OCI-LY7 (cell line): ENCODE data around the gene NDNF. TPM values are rescaled to one million over a fixed set of nuclear protein-coding genes. Genes with fewer than 3 reads are reported as not detected.

Source experiments
- BruUV-seq: library from RNA; stranded (reverse); fragments of 400-500 nt; replicated peaks from 2 replicates; lab custom pipeline; 2021; lab: Mats Ljungman, UMichigan
- CTCF ChIA-PET: fragments of 300-600 bp; sonication (Branson Sonifier 250); formaldehyde crosslinking; loops from one replicate; lab custom pipeline; 2022; ENCODE audit warnings: antibody characterized with exemption; ENCODE audit not compliant: unreplicated experiment; lab: Charles Lee
- POLR2A ChIA-PET: fragments of 300-600 bp; sonication (Branson Sonifier 250); formaldehyde crosslinking; loops from one replicate; lab custom pipeline; 2022; ENCODE audit warnings: antibody characterized with exemption; lab: Charles Lee
- DNase-seq: peaks from one replicate; pipeline ENCODE4 v3.0.0-alpha.2; 2015; ENCODE audit warnings: low spot score
- H2AFZ ChIP-seq: fragments of 200-600 bp; sonication (generic), shearing (Covaris generic); 2 replicates; pipeline ENCODE4 v1.6.1; 2014; ENCODE audit warnings: mild to moderate bottlenecking, antibody characterized with exemption, low read length, moderate library complexity
- H3K27ac ChIP-seq: fragments of 200-600 bp; sonication (generic); 2 replicates; pipeline ENCODE4 v1.5.1; 2014; ENCODE audit warnings: mixed run types, low read depth, mild to moderate bottlenecking, moderate library complexity, low read length, inconsistent platforms; ENCODE audit not compliant: poor library complexity, severe bottlenecking
- H3K36me3 ChIP-seq: fragments of 200-600 bp; sonication (generic); 2 replicates; pipeline ENCODE4 v1.6.1; 2014; ENCODE audit warnings: mild to moderate bottlenecking, antibody characterized with exemption, low read length, moderate library complexity, mixed read lengths; ENCODE audit not compliant: insufficient read depth
- H3K4me1 ChIP-seq: fragments of 200-600 bp; sonication (generic); 2 replicates; pipeline ENCODE4 v1.5.1; 2014; ENCODE audit warnings: mild to moderate bottlenecking, low read length; ENCODE audit not compliant: insufficient read depth, poor library complexity, severe bottlenecking
- H3K4me2 ChIP-seq: fragments of 200-600 bp; sonication (generic); 2 replicates; pipeline ENCODE4 v1.6.1; 2014; ENCODE audit warnings: mild to moderate bottlenecking, low read length
- H3K4me3 ChIP-seq: fragments of 200-600 bp; sonication (generic); 2 replicates; pipeline ENCODE4 v1.5.1; 2014; ENCODE audit warnings: mild to moderate bottlenecking, low read depth, low read length; ENCODE audit not compliant: poor library complexity, severe bottlenecking
- H3K79me2 ChIP-seq: fragments of 200-600 bp; sonication (generic); 2 replicates; pipeline ENCODE4 v1.6.1; 2016; ENCODE audit warnings: low read depth, mild to moderate bottlenecking, low read length, moderate library complexity, mixed read lengths; ENCODE audit not compliant: insufficient read depth
- H3K9me2 ChIP-seq: fragments of 200-600 bp; sonication (generic); 2 replicates; pipeline ENCODE4 v1.6.1; 2016; ENCODE audit warnings: mild to moderate bottlenecking, low read length, mixed read lengths; ENCODE audit not compliant: insufficient read depth
- H3K9me3 ChIP-seq: fragments of 200-600 bp; sonication (generic); 2 replicates; pipeline ENCODE4 v1.6.1; 2014; ENCODE audit warnings: mild to moderate bottlenecking, mixed run types, low read length, mixed read lengths
- H4K20me1 ChIP-seq: fragments of 200-600 bp; sonication (generic); 2 replicates; pipeline ENCODE4 v1.6.1; 2014; ENCODE audit warnings: mild to moderate bottlenecking, antibody characterized with exemption, low read length, moderate library complexity, mixed read lengths; ENCODE audit not compliant: insufficient read depth
- EZH2phosphoT487 ChIP-seq: fragments of 200-600 bp; sonication (generic); IDR thresholded peaks from 2 replicates; pipeline ENCODE4 v1.6.1; 2018; ENCODE audit warnings: low read depth, borderline replicate concordance, mild to moderate bottlenecking, mixed run types, antibody characterized with exemption, low read length, moderate library complexity, mixed read lengths
- intact Hi-C: fragments of 100-400 bp; cut with micrococcal nuclease; formaldehyde crosslinking; loops from one replicate; pipeline ENCODE4 v1.10.0; 2022; ENCODE audit not compliant: unreplicated experiment
- total RNA-seq, 2 experiments: library from RNA; depleted of rRNA in 1 of 2; stranded (reverse); fragments of >200 nt in 1 of 2; shearing (Covaris generic) in 1 of 2; gene quantifications; 2 replicates each; pipeline ENCODE4 v1.2.3, GENCODE V29; 2014 to 2022
- TF ChIP-seq, protein P1 (sequence below): fragments of 200-600 bp; sonication (generic); conservative IDR thresholded peaks from 2 replicates; pipeline ENCODE4 v1.5.1; 2014; ENCODE audit warnings: mild to moderate bottlenecking, antibody characterized with exemption, low read length, moderate library complexity, mixed read lengths

NDNF gene
- total RNA-seq, 2 experiments from 2014 or later, result not detected

DNA sequence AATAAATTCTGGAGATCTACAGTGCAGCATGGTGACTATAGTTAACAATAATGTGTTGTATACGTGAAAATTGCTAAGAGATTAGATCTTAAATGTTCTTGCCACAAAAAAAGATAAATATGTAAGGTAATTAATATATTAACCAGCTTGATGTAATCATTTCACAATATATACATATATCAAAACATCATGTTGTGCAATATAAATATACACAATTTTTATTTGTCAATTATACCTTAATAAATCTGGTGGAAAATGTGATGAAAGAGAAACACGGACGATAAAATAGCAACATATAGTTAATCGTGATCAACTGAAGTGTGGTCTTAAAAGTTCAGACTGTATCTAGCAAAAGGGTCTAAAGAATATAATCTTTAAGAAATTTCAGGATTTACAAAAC is 16.5 kb upstream of the NDNF start:
- TF ChIP-seq, protein P1, sequence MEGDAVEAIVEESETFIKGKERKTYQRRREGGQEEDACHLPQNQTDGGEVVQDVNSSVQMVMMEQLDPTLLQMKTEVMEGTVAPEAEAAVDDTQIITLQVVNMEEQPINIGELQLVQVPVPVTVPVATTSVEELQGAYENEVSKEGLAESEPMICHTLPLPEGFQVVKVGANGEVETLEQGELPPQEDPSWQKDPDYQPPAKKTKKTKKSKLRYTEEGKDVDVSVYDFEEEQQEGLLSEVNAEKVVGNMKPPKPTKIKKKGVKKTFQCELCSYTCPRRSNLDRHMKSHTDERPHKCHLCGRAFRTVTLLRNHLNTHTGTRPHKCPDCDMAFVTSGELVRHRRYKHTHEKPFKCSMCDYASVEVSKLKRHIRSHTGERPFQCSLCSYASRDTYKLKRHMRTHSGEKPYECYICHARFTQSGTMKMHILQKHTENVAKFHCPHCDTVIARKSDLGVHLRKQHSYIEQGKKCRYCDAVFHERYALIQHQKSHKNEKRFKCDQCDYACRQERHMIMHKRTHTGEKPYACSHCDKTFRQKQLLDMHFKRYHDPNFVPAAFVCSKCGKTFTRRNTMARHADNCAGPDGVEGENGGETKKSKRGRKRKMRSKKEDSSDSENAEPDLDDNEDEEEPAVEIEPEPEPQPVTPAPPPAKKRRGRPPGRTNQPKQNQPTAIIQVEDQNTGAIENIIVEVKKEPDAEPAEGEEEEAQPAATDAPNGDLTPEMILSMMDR, result no peak
- TF ChIP-seq EZH2phosphoT487, result no peak
- H3K4me1 ChIP-seq, result no peaks in the 10 kb centered on the region
- H2AFZ ChIP-seq, result no peak overlapping the region
- H3K4me3 ChIP-seq, result no peak overlapping the region
- no peaks in the 10 kb centered on the region for H3K9me2 ChIP-seq
- H3K9me3 ChIP-seq, result 0 out of 2 replicates have a peak, but pooled peaks cover 3% of the 10 kb centered on the region
- H4K20me1 ChIP-seq, result no peaks in the 10 kb centered on the region
- no peaks in the 10 kb centered on the region for H3K36me3 ChIP-seq
- no peaks in the 10 kb centered on the region for H3K79me2 ChIP-seq
- CTCF ChIA-PET, result no interaction called here
- POLR2A ChIA-PET, result interaction anchor here (0.5 kb wide), 1 partner anchor 95 kb away, joined by 3 read pairs; no protein-coding TSS in a partner anchor
- H3K4me2 ChIP-seq, result no peak overlapping the region
- DNase-seq, result no peak
- no peak overlapping the region for H3K27ac ChIP-seq
- intact Hi-C loops, result no loop called here
- BruUV-seq, result no TSS peak

DNA sequence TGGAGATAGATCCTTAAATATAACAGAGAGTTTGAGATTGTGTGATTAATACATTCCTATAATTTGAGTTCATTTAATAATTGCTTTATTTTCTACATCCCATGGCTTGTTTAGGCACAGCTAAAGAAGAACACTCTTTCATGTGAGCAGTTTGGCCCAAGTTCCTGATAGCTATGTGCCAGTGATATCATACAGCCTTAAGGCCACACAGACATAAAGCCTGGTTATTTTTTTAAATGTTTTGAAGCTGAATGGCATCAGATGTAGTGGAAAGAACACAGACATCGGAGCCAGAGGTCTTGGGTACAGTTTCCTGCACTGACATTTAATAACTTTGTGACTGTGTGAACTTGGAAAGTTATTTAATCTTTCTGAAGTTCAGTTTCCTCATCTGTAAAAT is 7.0 kb upstream of the NDNF start:
- Histone ChIP-seq H3K9me2 (no peaks in the 10 kb centered on the region), H4K20me1 (no peaks in the 10 kb centered on the region), H3K4me2 (no peak overlapping the region), H3K4me3 (no peak overlapping the region), H3K36me3 (no peaks in the 10 kb centered on the region), H3K27ac (no peak overlapping the region), H3K79me2 (no peaks in the 10 kb centered on the region), H2AFZ (no peak overlapping the region), H3K4me1 (no peaks in the 10 kb centered on the region), H3K9me3 (no peaks in the 10 kb centered on the region)
- intact Hi-C loops, result no loop called here
- TF ChIP-seq EZH2phosphoT487, result no peak
- TF ChIP-seq, protein P1, result no peak
- ChIA-PET CTCF (no interaction called here), POLR2A (no interaction called here)
- DNase-seq, result no peak
- BruUV-seq, result no TSS peak

DNA sequence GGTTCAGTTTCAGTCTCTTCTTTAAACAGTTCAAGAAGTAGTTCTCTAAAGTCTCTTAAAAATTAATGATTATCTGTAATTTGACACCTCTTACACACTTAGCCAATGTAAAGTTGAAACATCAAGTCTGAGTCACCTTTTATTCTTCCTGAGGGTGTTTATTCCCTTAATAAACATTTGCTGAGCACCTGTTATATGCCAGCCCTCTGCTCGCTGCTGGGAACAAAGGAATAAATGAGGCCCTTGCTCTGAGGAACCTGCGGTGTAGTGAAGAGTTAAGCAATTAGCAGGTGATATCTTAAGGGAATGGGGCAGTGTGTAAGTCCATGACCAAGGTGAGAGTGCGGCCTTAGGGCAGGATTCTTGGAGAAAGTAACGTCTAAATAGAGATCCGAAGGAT is 5.2 kb upstream of the NDNF start:
- H3K4me1 ChIP-seq, result no peaks in the 10 kb centered on the region
- intact Hi-C loops, result no loop called here
- no TSS peak for BruUV-seq
- no peaks in the 10 kb centered on the region for H4K20me1 ChIP-seq
- no peaks in the 10 kb centered on the region for H3K9me3 ChIP-seq
- no peak overlapping the region for H3K27ac ChIP-seq
- no peak overlapping the region for H3K4me2 ChIP-seq
- H3K9me2 ChIP-seq, result no peaks in the 10 kb centered on the region
- H3K79me2 ChIP-seq, result no peaks in the 10 kb centered on the region
- no peak overlapping the region for H2AFZ ChIP-seq
- H3K36me3 ChIP-seq, result no peaks in the 10 kb centered on the region
- DNase-seq, result no peak
- CTCF ChIA-PET, result no interaction called here
- no peak overlapping the region for H3K4me3 ChIP-seq
- no peak for TF ChIP-seq EZH2phosphoT487
- TF ChIP-seq, protein P1, result no peak
- POLR2A ChIA-PET, result interaction anchor here (0.5 kb wide), 1 partner anchor 108 kb away, joined by 4 read pairs; no protein-coding TSS in a partner anchor
